Skeletal muscle tissue (tissue), 4 donors: ENCODE measurements around the gene CERT1. TPM values are rescaled to one million over a fixed set of nuclear protein-coding genes. Genes with fewer than 3 reads are reported as not detected.

ENCODE experiments used
- H3K27ac ChIP-seq: one replicate; pipeline ENCODE4 v1.7.0; 2013; ENCODE audit warnings: mild to moderate bottlenecking, low read depth, low read length, inconsistent platforms
- H3K27me3 ChIP-seq, 3 donors: one replicate each; pipeline ENCODE4 v1.7.0; 2013; ENCODE audit warnings: low read length in 3 of 3; ENCODE audit not compliant: control insufficient read depth in 3 of 3, insufficient read depth in 3 of 3
- H3K36me3 ChIP-seq, 3 donors: one replicate each; pipeline ENCODE4 v1.7.0; 2013; ENCODE audit warnings: low read length in 3 of 3; ENCODE audit not compliant: control insufficient read depth in 3 of 3, insufficient read depth in 3 of 3
- H3K4me1 ChIP-seq, 3 donors: one replicate each; pipeline ENCODE4 v1.7.0; 2013; ENCODE audit warnings: low read length in 3 of 3, mild to moderate bottlenecking in 3 of 3; ENCODE audit not compliant: control insufficient read depth in 3 of 3, insufficient read depth in 3 of 3
- H3K4me3 ChIP-seq, 3 donors: one replicate each; pipeline ENCODE4 v1.7.0; 2013; ENCODE audit warnings: low read length in 3 of 3
- H3K9ac ChIP-seq, 3 donors: one replicate each; pipeline ENCODE4 v1.7.0; 2013; ENCODE audit warnings: low read length in 3 of 3, mild to moderate bottlenecking in 3 of 3, moderate library complexity in 2 of 3, low read depth in 1 of 3
- H3K9me3 ChIP-seq, 3 donors: one replicate each; pipeline ENCODE4 v1.7.0; 2013; ENCODE audit warnings: low read length in 3 of 3; ENCODE audit not compliant: control insufficient read depth in 3 of 3
- total RNA-seq: library from RNA; depleted of rRNA; stranded (reverse); fragments of >200 nt; gene quantifications from one replicate; pipeline ENCODE4 v1.2.3, GENCODE V29; 2014
- donor health status: Osteomylitis.

Gene CERT1
- total RNA-seq, 1 donor from 2014 or later: 36.5 TPM

DNA sequence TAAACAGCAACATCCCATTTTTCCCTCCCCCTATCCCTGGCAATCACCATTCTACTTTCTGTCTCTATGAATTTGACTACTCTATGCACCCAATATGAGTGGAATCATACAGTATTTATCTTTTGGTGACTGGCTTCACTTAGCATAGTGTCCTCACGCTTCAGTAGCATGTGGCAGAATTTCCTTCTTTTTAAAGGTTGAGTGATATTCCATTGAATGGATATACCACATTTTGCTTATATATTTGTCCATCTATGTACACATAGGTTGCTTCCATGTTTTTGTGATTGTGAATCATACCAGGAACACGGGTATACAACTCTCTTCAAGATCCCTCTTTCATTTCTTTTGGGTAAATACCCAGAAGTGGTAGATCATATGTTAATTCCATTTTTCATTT lies 69.9 kb downstream of the CERT1 start:
- no peak overlapping the region for H3K4me3 ChIP-seq
- no peaks in the 10 kb centered on the region for H3K9me3 ChIP-seq
- H3K4me1 ChIP-seq: peaks cover 0 to 5% (median 0%) of the 10 kb centered on the region in 3 donors

DNA sequence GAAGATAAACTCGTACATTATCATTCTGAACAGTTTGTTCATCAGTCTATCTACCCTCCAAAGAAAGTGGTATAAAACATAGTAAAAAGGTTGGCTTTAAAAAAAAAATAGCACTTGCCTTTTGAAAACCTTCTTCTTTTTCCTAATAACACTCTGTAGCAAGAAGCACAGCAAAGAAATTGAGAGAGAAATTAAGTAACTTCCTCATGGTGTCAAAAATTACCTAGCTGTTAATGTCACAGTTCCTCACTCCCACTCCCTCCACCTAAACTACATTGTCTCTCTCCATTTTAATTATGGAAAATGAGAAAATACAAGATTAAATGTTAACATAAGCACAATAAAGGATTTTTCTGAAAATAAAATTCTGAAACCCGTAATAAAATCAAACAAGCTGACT lies 72.2 kb downstream of the CERT1 start:
- Histone ChIP-seq H3K9me3 (no peaks in the 10 kb centered on the region), H3K27ac (no peak overlapping the region), H3K4me3 (no peak overlapping the region), H3K4me1 (peaks cover 0 to 5% (median 0%) of the 10 kb centered on the region in 3 donors), H3K27me3 (no peaks in the 10 kb centered on the region), H3K9ac (no peak overlapping the region), H3K36me3 (no peaks in the 10 kb centered on the region)

More for the DNA sequence above, 69.9 kb downstream of the CERT1 start:
- Histone ChIP-seq H3K27me3 (no peaks in the 10 kb centered on the region), H3K27ac (no peak overlapping the region), H3K36me3 (peaks cover 0 to 2% (median 0%) of the 10 kb centered on the region in 3 donors), H3K9ac (no peak overlapping the region)

DNA sequence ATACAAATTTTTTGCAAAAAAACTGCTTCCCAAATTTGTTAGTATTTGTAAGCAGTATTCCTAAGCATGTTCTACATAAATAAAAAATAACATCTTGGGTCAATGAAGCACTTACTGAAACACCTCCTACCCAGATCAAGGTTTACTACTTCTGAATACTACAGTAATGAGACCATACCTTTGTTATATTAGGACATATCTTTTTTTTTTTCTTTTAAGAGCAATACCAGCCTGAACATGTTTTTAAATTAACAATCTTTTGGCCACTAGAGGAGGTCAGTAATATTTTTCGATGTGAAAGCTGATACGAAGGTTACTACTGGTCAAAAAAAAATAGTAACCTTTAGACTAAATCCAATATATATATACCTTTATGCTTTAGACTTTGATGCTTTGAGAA lies 72.7 kb downstream of the CERT1 start:
- peaks cover 0 to 5% (median 0%) of the 10 kb centered on the region in 3 donors for H3K4me1 ChIP-seq
- H3K27ac ChIP-seq: no peak overlapping the region
- H3K4me3 ChIP-seq: no peak overlapping the region
- H3K36me3 ChIP-seq: no peaks in the 10 kb centered on the region
- H3K9me3 ChIP-seq: no peaks in the 10 kb centered on the region
- no peak overlapping the region for H3K9ac ChIP-seq
- no peaks in the 10 kb centered on the region for H3K27me3 ChIP-seq

DNA sequence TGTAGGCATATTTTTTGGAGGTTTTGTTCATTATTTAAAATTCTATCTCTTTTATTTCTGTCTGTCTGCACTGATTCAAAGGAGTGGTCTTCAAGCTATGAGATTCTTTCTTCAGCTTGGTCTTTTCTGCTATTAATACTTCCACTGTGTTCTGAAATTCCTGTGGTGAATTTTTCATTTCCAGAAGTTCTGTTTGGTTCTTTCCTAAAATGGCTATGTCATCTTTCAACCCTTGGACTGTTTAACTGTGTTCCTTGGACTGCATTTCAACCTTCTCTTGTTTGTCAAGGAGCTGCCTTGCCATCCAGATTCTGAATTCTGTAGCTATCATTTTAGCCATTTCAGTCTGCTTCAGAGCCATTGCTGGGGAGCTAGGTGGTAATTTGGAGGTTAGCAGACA lies 76.3 kb downstream of the CERT1 start:
- no peak overlapping the region for H3K9ac ChIP-seq
- H3K4me1 ChIP-seq: peaks cover 0 to 5% (median 0%) of the 10 kb centered on the region in 3 donors
- H3K27ac ChIP-seq: no peak overlapping the region
- H3K36me3 ChIP-seq: no peaks in the 10 kb centered on the region
- no peak overlapping the region for H3K4me3 ChIP-seq
- no peaks in the 10 kb centered on the region for H3K27me3 ChIP-seq
- no peaks in the 10 kb centered on the region for H3K9me3 ChIP-seq

DNA sequence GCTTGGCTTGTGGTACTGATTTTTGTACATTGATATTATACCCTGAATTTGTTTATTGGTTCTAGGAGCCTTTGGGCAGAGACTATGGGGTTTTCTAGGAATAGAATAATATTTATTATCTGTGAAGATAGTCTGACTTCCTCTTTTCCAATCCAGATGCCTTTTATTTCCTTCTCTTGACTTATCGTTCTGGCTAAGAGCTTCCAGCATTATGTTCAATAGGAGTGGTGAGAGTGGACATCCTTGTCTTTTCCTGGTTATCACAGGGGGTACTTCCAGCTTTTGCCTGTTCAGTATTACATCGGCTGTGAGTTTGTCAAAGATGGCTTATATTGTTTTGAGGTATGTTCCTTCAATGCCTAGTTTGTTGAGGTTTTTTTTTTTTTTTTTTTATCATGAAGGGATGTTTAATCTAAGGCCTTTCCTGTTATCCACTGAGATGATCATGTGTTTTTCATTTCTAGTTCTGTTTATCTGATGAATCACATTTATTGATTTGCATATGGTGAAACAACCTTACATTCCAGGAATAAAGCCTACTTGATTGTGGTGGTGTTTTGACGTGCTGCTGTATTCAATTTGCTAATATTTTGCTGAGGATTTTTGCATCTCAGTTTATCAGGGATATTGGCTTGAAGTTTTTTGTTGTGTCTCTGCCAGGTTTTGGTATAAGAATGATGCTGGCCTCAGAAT lies 77.5 kb downstream of the CERT1 start:
- Histone ChIP-seq H3K9me3 (no peaks in the 10 kb centered on the region), H3K27me3 (no peaks in the 10 kb centered on the region), H3K9ac (no peak overlapping the region), H3K4me1 (no peaks in the 10 kb centered on the region), H3K27ac (no peak overlapping the region), H3K4me3 (no peak overlapping the region), H3K36me3 (no peaks in the 10 kb centered on the region)

DNA sequence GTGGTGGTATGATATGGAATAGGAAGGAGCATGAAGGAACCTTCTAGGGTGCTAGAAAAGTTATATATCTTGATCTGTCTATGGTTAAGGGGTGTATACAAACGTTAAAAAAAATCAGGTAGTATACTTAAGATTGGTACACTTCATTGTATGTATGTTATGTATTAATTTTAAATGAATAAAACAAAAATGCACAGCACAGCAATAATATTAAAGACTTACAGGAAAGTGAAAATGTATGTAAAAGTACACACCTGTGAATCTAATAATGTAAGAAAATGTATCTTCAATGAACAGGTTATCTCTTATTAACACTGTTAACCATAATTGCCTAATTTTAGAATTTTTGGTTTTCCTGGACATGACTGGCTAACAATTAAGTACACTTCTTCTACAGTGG lies 97.2 kb downstream of the CERT1 start:
- Histone ChIP-seq H3K36me3 (peaks cover 4 to 29% (median 5%) of the 10 kb centered on the region in 3 donors), H3K27ac (no peak overlapping the region), H3K9ac (no peak overlapping the region), H3K27me3 (no peaks in the 10 kb centered on the region), H3K4me3 (no peak overlapping the region), H3K4me1 (no peaks in the 10 kb centered on the region), H3K9me3 (no peaks in the 10 kb centered on the region)

DNA sequence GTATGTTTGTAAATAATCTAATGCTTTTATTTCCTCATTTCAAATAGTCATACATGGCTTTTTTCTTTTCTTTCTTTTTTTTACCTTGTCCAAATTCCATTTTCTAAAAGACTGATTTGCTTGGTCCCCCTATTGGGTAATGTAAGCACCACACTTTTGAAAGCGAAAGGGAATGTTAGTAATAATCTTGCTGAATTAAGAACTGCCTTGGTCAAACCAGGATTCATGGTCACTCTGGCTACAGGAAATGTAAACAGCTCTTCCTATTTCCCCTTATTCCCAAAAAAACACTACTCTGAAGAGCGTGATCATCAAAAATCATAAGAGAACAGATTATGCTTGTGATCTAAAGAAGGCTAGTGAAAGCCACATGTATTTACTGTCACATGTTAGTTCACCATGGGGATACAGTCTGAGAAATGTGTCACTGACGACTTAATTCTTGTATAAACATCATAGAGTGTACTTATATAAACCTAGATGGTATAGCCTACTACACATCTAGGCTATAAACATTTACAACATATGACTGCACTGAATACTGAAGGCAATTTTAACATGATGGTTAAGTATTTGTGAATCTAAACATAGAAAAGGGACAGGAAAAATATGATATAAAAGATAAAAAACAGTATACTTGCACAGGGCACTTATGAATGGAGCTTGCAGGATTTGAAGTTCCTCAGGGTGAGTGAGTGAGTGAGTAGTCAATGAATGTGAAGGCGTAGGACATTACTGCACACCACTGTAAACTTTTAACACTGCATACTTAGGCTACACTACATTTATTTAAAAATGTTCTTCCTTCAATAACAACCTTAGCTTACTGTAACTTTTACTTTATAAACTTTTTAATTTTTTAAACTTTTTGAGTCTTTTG lies 99.1 kb downstream of the CERT1 start:
- no peak overlapping the region for H3K27ac ChIP-seq
- H3K4me1 ChIP-seq: no peaks in the 10 kb centered on the region
- peaks cover 0 to 17% (median 0%) of the 10 kb centered on the region in 3 donors for H3K36me3 ChIP-seq
- no peak overlapping the region for H3K9ac ChIP-seq
- H3K4me3 ChIP-seq: no peak overlapping the region
- no peaks in the 10 kb centered on the region for H3K9me3 ChIP-seq
- H3K27me3 ChIP-seq: no peaks in the 10 kb centered on the region

DNA sequence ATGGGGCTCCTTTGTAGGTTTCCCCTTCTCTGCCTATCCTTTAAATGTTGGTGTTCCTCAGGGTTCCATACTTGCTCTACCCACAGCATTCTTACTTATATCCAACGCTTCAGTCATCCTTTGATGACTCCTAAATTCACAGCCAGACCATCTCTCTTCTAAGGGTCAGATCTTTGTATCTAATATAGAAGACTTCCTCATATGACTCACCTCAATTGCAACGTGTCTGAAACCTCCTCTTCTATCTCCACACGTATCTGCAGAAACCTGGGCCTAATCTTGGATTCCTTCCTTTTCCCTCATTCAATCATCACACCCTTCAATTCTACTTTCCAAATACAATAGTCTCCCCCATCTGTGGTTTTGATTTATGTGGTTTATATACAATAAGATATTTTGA lies 106.1 kb downstream of the CERT1 start:
- no peaks in the 10 kb centered on the region for H3K4me1 ChIP-seq
- no peak overlapping the region for H3K27ac ChIP-seq
- H3K9ac ChIP-seq: no peak overlapping the region
- H3K4me3 ChIP-seq: no peak overlapping the region
- no peaks in the 10 kb centered on the region for H3K9me3 ChIP-seq
- peaks cover 0 to 6% (median 3%) of the 10 kb centered on the region in 3 donors for H3K36me3 ChIP-seq
- no peaks in the 10 kb centered on the region for H3K27me3 ChIP-seq

DNA sequence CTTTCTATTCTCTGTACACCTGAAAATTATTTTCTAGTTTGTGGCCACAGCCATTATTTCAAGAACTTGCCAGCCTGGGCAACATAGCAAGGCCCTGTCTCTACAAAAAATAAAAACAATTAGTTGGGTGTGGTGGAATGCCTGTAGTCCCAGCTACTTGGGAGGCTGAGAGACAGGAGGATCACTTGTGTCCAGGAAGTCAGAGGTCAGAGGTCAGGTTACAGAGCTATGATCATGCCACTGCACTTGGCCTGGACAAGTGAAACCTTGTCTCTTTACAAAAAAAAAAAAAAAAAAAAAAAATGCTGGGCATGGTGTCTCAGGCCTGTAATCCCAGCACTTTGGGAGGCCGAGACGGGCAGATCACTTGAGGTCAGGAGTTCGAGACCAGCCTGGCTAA lies 116.2 kb downstream of the CERT1 start:
- Histone ChIP-seq H3K4me1 (no peaks in the 10 kb centered on the region), H3K4me3 (no peak overlapping the region), H3K36me3 (peaks cover 3 to 20% (median 16%) of the 10 kb centered on the region in 3 donors), H3K27me3 (no peaks in the 10 kb centered on the region), H3K9ac (no peak overlapping the region), H3K27ac (no peak overlapping the region), H3K9me3 (no peaks in the 10 kb centered on the region)

DNA sequence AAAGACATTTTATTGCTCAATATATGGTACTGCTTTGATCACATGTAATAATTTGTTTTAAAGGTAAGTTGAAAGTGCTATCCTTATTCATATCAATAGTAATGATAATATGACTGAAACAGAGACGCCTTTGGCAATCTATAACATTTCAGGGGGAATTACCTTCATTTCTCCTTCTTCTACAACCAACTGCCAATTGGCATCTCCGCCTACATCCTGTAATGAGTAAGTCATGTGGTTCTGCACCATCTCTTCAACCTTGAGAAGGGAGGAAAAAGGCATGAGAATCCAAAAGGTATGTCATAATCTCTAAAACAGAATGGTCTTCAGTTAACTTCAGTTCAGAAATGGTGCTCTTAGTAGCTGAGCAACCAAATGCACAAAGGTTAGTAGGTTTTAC lies 122.0 kb downstream of the CERT1 start:
- H3K9ac ChIP-seq: no peak overlapping the region
- no peaks in the 10 kb centered on the region for H3K4me1 ChIP-seq
- no peak overlapping the region for H3K27ac ChIP-seq
- peaks cover 11 to 28% (median 19%) of the 10 kb centered on the region in 3 donors for H3K36me3 ChIP-seq
- H3K9me3 ChIP-seq: no peaks in the 10 kb centered on the region
- no peak overlapping the region for H3K4me3 ChIP-seq
- no peaks in the 10 kb centered on the region for H3K27me3 ChIP-seq
